ENCODE data around the gene MTG2.

MTG2 gene

DNA sequence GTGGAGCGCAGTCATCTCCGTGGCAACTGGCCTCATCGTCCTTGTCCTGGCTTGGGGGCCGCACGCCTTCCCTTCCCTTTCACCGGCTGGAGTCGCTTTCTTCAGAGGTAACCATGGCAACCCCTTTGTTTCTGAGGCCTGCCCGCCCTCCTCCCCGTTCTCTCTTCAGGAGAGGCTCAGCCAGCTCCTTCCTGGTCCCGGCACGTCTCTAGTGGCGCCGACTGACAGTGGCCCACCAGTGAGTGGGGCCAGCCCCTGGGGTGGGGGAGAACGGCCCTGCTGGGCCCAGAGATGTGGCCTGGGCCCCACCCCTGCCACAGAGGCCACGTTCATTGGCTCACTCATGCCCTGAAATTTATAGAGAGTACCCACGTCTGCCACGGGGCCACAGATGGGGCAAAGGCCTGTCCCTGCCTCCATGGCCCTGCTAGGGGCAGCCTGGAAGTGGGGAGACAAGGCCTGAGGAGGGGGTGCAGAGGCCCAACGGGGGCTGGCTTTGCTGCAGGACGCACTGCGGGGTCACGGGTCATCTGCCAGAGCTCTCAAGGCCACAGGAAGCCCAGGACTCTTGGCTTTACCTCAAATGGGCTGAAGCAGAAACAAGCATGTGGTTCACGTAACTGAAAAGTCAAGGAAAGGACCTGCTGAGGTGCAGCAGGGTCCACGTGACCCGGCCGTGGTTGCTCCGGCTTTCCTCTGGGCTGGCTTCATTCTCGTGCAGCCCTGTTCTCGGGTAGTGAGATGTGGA lies 54.1 kb downstream of the MTG2 start:
- Mint-ChIP-seq H3K36me3 (ENCODE audit: low read depth) (peaks cover 11% of the 10 kb centered on the region), H3K27me3 (peaks cover 10% of the 10 kb centered on the region), H3K4me3 (no peak overlapping the region), H3K27ac (no peak overlapping the region), H3K4me1 (ENCODE audit: low read depth) (peaks cover 36% of the 10 kb centered on the region), H3K9me3 (no peaks in the 10 kb centered on the region)
- no peak for DNase-seq

DNA sequence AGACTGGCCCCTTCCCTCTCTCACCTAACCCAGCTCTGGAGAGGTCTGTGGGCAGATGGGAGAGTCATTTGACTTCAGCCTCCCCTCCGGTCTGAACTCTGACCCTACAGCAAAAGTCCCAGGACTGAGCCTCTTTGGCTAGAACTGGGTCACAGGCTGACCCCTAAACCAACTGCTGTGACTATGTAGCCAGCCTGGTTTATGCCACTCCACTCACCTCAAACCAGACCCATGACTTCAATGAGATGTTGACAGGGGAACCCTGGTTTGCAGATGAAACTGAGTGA lies 54.6 kb downstream of the MTG2 start:
- no peak for DNase-seq
- H3K36me3 Mint-ChIP-seq (ENCODE audit: low read depth) = peaks cover 16% of the 10 kb centered on the region
- peak overlapping the region; percentile 76 for H3K4me3 Mint-ChIP-seq
- H3K27me3 Mint-ChIP-seq = peaks cover 5% of the 10 kb centered on the region
- no peaks in the 10 kb centered on the region for H3K9me3 Mint-ChIP-seq
- H3K27ac Mint-ChIP-seq = peak overlapping the region; percentile 92
- H3K4me1 Mint-ChIP-seq (ENCODE audit: low read depth) = peaks cover 41% of the 10 kb centered on the region

DNA sequence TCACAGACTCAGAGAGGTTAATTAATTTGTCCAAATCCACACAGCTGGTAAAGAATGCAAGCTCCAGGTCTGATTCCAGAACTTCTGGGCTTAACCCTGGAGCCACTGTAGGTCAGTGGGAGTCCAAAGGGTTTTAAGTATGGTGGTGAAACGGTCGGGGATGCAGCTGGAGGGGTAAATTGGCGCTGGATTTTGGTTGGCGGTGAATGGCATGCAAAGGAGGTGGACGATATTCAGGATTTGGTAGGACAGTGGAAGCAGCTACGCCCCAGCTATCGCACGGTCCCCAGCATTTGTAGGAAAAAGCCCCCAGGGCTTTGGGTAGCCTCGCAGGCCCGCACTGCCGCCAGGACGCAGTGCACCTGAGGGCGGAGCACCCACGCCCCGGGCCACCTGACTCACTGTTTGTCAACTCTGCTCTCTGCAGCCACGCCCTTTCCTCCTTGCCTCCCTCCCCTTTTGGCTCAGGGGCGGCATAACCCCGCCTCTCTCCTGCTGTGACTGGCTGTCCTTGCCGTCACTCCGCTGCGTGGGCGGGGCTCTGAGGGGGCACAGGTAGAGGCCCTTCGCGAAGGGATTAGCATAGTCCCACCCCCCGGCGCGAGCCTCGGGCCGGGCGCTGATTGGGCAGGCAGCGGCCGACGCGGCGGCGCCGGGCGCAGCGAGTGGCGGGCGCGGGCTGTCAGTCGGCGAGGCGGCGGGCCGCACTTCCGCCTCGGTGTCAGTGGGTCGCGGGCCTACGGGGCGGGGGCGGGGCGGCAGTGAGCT lies 55.2 kb downstream of the MTG2 start, which contains the start of gene OSBPL2:
Gene OSBPL2 (plus strand): TSS at position 721 of the 768 bp plus-strand sequence. CDS start 17,664 bp downstream, outside the sequence.
- Mint-ChIP-seq H3K9me3 (no peaks in the 10 kb centered on the region), H3K36me3 (ENCODE audit: low read depth) (peaks cover 22% of the 10 kb centered on the region), H3K27me3 (peaks cover 5% of the 10 kb centered on the region), H3K4me3 (peak within 1 kb of the TSS; percentile 84), H3K4me1 (ENCODE audit: low read depth) (peaks cover 46% of the 10 kb centered on the region), H3K27ac (peak within 1 kb of the TSS; percentile 92)
- DNase-seq = peak; percentile 100

DNA sequence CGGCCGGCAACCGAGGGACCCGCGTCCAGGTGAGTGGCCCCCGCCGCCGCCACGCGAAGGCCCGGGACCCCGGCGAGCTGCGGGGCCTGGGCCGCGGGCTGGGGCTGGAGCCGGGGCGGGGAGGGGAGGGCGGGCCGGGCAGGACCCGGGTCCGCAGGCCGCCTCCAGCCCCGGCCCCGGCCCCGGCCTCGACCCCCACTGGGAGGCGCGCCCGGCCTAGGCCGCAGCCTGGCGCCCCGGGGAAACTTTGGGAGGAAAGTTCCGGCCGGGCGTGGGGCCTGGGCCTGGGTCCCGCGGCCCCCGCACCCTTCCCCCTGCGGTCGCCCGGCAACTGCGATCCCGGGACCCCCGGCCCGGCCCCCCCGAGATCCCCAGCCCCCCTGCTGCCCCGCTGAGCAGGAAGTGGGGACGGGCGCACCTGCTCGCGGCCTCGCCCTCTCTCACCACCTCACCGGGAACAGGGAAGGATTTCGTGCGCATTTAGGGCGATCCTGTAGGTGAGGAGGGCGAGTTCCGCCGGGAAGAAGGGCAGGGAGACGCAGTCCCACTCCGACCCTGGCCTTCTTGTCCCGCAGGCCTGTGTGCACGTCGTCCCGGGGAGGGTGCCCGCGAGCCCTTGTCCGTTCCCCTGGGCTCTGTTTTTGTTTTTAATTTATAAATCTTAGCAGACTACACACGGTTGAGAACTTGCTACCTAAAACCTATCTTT lies 55.9 kb downstream of the MTG2 start:
- Mint-ChIP-seq H3K27ac (peak overlapping the region; percentile 85), H3K36me3 (ENCODE audit: low read depth) (peaks cover 23% of the 10 kb centered on the region), H3K4me1 (ENCODE audit: low read depth) (peaks cover 48% of the 10 kb centered on the region), H3K9me3 (no peaks in the 10 kb centered on the region), H3K4me3 (peak overlapping the region; percentile 84), H3K27me3 (peaks cover 2% of the 10 kb centered on the region)
- DNase-seq = no peak

DNA sequence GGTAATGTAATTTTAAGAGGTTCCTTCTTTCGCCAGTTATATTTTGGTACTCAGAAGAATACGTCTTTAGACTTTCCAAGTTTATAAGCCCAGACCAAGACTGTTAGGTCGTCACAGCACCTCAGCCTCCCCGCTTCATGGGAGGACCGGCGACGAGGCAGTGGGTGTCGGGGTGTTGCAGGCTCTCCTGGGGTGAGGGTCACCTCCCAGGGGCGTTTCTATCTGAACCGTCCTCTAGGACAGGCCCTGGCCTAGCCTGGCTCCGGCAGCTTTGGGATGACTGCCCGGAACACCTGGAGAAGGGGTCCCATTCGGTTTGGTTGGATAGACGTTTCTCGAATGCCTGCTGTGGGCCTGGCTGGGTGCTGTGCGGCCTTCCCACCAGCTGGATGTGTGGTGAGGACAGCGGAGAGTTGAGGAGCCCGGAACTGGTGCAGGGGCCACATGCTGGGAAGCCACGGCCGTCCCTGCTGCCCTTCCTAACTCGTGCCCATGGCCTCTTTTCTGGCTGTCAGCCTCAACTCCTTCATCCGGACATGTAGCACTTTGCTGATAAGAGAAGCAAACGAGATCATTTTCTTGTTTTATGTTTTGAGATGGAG lies 56.6 kb downstream of the MTG2 start:
- Mint-ChIP-seq H3K36me3 (ENCODE audit: low read depth) (peaks cover 23% of the 10 kb centered on the region), H3K4me3 (peak overlapping the region; percentile 84), H3K27ac (peak overlapping the region; percentile 85), H3K4me1 (ENCODE audit: low read depth) (peaks cover 50% of the 10 kb centered on the region), H3K27me3 (no peaks in the 10 kb centered on the region), H3K9me3 (no peaks in the 10 kb centered on the region)
- no peak for DNase-seq

DNA sequence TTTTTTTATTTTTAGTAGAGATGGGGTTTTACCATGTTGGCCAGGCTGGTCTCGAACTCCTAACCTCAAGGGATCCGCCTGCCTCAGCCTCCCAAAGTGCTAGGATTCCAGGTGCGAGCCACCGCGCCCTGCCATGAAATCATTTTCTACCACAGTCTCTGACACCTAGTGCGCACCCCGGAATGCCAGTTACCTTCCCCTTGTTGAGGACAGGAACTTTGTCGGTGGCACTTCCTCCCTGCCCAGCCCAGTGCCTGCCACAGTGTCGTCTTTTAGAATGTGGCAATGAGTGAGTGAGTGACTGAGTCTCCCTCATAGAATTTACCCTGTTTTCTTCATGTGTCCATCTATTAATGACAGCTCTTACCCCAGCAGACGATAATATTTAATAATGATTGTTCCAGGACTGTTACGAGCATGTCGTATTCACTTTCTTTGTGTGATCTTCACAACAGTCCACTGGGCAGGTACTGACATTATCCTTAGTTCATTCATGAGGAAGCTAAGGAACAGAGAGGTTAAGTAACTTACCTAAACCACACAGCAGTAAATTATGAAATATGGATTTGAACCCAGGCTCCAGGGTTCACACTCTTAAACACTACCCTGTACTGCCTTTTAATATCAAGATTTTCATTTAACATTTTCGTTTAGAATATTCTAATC lies 57.3 kb downstream of the MTG2 start:
- H3K9me3 Mint-ChIP-seq = no peaks in the 10 kb centered on the region

DNA sequence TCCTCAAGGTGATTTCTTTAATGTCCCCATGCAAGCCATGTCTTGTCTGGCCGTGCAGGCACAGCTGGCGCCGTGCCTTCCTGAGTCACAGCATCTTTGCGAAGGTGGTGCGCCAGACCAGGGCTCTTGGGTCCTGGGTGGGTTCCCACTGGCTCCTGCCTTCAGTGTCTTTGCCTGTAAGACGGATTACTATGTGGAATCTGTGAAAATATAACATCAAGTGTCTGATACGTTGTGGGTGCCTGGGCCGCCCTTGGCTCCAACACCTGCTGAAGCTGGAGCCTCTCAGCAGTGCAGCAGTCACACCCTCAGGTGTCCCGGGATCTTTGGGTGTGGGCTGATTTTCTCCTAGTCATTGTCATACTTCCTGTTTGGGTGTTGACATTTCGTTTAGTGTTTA lies 58.7 kb downstream of the MTG2 start:
- peak overlapping the region; percentile 63 for H3K27ac Mint-ChIP-seq

More for the DNA sequence above, 57.3 kb downstream of the MTG2 start:
- H3K4me3 Mint-ChIP-seq = peak overlapping the region; percentile 84
- H3K27me3 Mint-ChIP-seq = no peaks in the 10 kb centered on the region
- peak overlapping the region; percentile 6 for H3K27ac Mint-ChIP-seq
- DNase-seq = no peak
- H3K4me1 Mint-ChIP-seq (ENCODE audit: low read depth) = peaks cover 54% of the 10 kb centered on the region
- H3K36me3 Mint-ChIP-seq (ENCODE audit: low read depth) = peaks cover 28% of the 10 kb centered on the region

DNA sequence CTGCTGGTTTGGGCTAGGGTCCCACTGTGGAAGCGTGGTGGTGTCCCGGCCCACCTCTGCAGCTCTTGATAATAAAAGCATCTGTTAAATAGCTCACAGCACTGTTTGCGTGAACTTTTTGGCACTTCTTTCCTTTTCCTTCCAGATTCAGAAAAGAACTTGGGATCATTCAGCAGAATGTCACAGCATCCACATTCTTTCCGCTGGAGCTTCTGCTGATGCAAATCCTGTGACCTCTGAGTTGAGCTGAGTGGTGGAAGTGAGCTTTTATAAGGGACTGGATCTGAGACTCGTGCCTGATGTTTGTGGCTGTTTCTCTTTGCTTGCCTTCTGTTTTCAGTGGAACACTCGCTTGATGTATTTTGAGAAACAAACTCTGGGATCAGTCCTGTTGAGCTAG lies 59.3 kb downstream of the MTG2 start:
- no peak for DNase-seq
- no peaks in the 10 kb centered on the region for H3K9me3 Mint-ChIP-seq
- H3K27me3 Mint-ChIP-seq = no peaks in the 10 kb centered on the region
- H3K36me3 Mint-ChIP-seq (ENCODE audit: low read depth) = peaks cover 30% of the 10 kb centered on the region
- H3K4me3 Mint-ChIP-seq = no peak overlapping the region
- H3K4me1 Mint-ChIP-seq (ENCODE audit: low read depth) = peaks cover 65% of the 10 kb centered on the region
- peak overlapping the region; percentile 63 for H3K27ac Mint-ChIP-seq

More for the DNA sequence above, 58.7 kb downstream of the MTG2 start:
- no peak for DNase-seq
- Mint-ChIP-seq H3K4me3 (no peak overlapping the region), H3K9me3 (no peaks in the 10 kb centered on the region), H3K27me3 (no peaks in the 10 kb centered on the region), H3K4me1 (ENCODE audit: low read depth) (peaks cover 58% of the 10 kb centered on the region), H3K36me3 (ENCODE audit: low read depth) (peaks cover 30% of the 10 kb centered on the region)

DNA sequence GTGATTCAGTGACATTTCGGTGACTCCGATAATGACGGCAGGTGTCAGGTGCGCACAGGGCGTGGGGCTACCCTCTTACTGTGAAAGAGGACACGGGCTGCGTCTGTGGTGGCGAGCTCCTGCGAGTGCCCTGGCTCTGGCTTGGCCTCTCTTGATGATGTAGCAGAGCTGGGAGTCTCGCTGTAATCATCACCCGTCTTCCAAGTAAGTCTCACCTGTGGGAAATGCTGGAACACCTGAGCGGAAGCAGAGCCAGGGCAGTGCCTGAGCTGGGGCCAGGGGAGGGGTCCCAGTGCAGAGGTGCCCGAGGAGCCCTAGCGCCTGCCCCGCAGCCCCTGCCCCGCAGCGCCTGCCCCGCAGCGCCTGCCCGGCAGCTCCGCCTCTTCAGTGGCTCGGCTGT lies 60.3 kb downstream of the MTG2 start:
- no peak for DNase-seq
- Mint-ChIP-seq H3K27me3 (no peaks in the 10 kb centered on the region), H3K4me1 (ENCODE audit: low read depth) (peaks cover 61% of the 10 kb centered on the region), H3K9me3 (no peaks in the 10 kb centered on the region), H3K36me3 (ENCODE audit: low read depth) (peaks cover 30% of the 10 kb centered on the region), H3K27ac (no peak overlapping the region), H3K4me3 (no peak overlapping the region)

DNA sequence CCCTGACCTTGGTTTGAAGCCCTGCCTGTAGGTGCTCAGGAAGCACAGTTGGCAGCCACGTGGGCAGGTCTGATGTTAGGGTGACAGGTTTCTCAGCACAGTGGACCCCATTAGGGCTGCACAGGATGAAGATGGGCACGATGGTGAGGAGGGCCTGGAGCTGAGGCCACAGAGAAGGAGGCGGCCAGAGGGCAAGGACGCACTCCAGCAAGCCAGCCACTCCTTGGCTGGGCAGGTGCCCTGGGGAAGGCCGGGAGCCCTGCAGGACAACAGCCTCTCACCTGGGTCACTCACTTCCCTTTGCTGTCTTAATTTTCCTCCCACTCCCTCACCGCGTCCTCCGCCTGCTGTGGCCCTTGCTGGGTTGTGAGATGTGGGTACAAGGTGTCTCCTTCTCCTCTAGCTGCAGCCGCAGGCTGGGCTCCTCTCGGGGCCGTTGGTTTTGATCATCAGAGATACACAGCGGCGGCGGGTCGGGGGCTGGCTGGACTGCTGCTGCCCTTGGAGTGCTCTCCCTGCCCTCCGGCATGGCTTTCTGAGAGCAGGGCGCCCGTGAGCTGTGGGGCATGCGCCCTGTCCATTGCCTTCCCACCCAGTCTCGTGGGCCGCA lies 61.2 kb downstream of the MTG2 start:
- no peak overlapping the region for H3K27ac Mint-ChIP-seq
- H3K9me3 Mint-ChIP-seq = no peaks in the 10 kb centered on the region
- no peak overlapping the region for H3K4me3 Mint-ChIP-seq
- peaks cover 30% of the 10 kb centered on the region for H3K36me3 Mint-ChIP-seq (ENCODE audit: low read depth)
- peaks cover 65% of the 10 kb centered on the region for H3K4me1 Mint-ChIP-seq (ENCODE audit: low read depth)
- DNase-seq = no peak
- H3K27me3 Mint-ChIP-seq = no peaks in the 10 kb centered on the region

DNA sequence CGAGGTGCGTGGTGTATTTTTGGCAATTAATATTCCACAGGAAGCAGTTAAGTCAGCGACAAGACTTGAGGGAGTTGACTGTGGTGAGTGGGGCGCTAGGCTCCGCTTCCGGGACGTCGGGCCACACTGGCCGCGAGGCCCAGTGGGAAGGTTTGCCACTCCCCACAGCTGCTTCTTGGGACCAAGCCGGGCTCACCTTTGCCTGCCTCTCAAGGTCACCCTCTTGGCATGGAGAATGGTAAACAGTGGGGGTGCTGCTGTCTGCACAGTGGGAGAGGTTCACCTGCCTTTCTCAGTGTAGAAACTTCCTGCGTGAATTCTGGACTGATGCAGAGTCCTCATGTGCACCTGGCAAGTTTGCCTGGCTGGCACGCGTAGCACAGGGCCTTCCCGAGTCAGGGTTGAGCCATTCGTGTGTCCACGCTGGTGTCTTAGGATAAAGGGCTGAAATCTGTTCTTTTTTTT lies 61.8 kb downstream of the MTG2 start:
- Mint-ChIP-seq H3K4me3 (no peak overlapping the region), H3K27me3 (no peaks in the 10 kb centered on the region), H3K4me1 (ENCODE audit: low read depth) (peaks cover 59% of the 10 kb centered on the region)

DNA sequence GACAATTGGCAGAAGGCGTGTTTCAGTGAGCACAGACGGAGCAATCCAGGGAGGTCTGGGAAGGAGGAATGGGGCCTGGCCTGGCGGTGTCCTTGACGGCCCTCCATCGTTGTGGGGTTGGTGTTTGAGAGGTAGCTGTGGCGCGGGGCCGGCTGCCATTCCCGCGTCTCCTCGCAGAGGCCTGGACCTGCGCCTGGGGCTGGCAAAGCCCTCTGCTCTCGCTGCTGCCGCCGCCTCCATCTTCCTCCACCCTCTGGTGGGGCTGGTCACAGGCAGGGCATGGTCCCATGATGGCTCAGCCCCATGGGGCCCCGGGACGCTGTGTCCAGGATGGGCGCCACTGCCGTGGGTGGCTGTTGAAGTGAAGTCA lies 63.1 kb downstream of the MTG2 start:
- Mint-ChIP-seq H3K4me1 (ENCODE audit: low read depth) (peaks cover 50% of the 10 kb centered on the region), H3K27ac (no peak overlapping the region), H3K27me3 (no peaks in the 10 kb centered on the region), H3K9me3 (no peaks in the 10 kb centered on the region), H3K4me3 (no peak overlapping the region), H3K36me3 (ENCODE audit: low read depth) (peaks cover 26% of the 10 kb centered on the region)
- no peak for DNase-seq

More for the DNA sequence above, 61.8 kb downstream of the MTG2 start:
- Mint-ChIP-seq H3K27ac (no peak overlapping the region), H3K36me3 (ENCODE audit: low read depth) (peaks cover 30% of the 10 kb centered on the region), H3K9me3 (no peaks in the 10 kb centered on the region)
- DNase-seq = no peak

DNA sequence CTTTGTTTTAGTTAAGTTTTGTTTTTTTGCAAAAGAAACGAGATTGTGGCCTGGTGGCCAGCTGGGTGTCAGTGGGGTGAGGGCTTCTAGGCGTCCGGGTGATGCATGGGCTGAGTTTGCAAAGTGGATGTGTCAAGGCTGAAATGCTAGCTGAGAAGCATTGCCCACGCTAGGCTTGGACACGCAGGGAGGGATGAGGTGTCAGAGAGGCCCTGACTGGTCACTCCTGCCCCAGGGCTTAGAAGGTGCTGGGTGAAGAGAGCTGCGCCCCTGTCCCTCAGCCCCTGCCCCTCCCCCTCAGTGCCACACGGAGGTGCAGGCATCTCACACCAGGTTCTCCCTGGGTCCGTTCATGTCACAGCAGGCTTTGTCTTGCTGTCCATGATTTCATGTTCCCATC lies 63.6 kb downstream of the MTG2 start:
- Mint-ChIP-seq H3K4me1 (ENCODE audit: low read depth) (peaks cover 45% of the 10 kb centered on the region), H3K27me3 (no peaks in the 10 kb centered on the region), H3K9me3 (no peaks in the 10 kb centered on the region), H3K4me3 (no peak overlapping the region), H3K36me3 (ENCODE audit: low read depth) (peaks cover 23% of the 10 kb centered on the region), H3K27ac (no peak overlapping the region)
- no peak for DNase-seq

Data from activated T-cell treated with anti-CD3 and anti-CD28 coated beads, Interleukin-2, amount 50 U/mL, for 24 hours (primary cell).